K562 (cell line): Measurements from ENCODE around the gene ANO8. TPM values are rescaled to one million over a fixed set of nuclear protein-coding genes. Genes with fewer than 3 reads are reported as not detected.

Experiments
- BRD9 ChIP-seq: fragments of 450-650 bp; IDR thresholded peaks from 2 replicates; pipeline ENCODE4 v1.6.1; 2018; ENCODE audit warnings: low read depth; ENCODE audit not compliant: partially characterized antibody
- ELF1 ChIP-seq: fragments of 200-800 bp; sonication (Bioruptor generic); IDR thresholded peaks from 2 replicates; pipeline ENCODE4 v1.6.1; 2016; ENCODE audit warnings: missing genetic modification characterization, missing compliant biosample characterization
- HDAC2 ChIP-seq: fragments of 450-650 bp; IDR thresholded peaks from 2 replicates; pipeline ENCODE4 v1.6.1; 2016; ENCODE audit warnings: mild to moderate bottlenecking
- HDGF ChIP-seq: fragments of 450-650 bp; IDR thresholded peaks from 2 replicates; pipeline ENCODE4 v1.6.1; 2016
- HLTF ChIP-seq: fragments of 450-650 bp; IDR thresholded peaks from 2 replicates; pipeline ENCODE4 v1.6.1; 2016
- HNRNPH1 ChIP-seq: fragments of 200-400 bp; formaldehyde crosslinking; optimal IDR thresholded peaks from 2 replicates; pipeline ENCODE3; 2017; ENCODE audit warnings: low read depth, mild to moderate bottlenecking, low read length, moderate library complexity
- JUN ChIP-seq, 2 experiments: sonication (generic) in 1 of 2; formaldehyde crosslinking in 1 of 2; IDR thresholded peaks; 2 replicates each; pipeline versions ENCODE4 v1.6.1 to v1.8.0; 2012 to 2022; ENCODE audit warnings: borderline replicate concordance in 2 of 2, mild to moderate bottlenecking in 2 of 2, improper control_type of control experiment in 1 of 2, low read depth in 1 of 2, low read length in 1 of 2, missing genetic modification reagents in 1 of 2
- MAFG ChIP-seq: fragments of 450-650 bp; conservative IDR thresholded peaks from 2 replicates; pipeline ENCODE4 v1.6.1; 2016; ENCODE audit warnings: missing genetic modification characterization, missing compliant biosample characterization
- ZBTB8A ChIP-seq: fragments of 450-650 bp; IDR thresholded peaks from 2 replicates; pipeline ENCODE4 v1.6.1; 2018; ENCODE audit warnings: mild to moderate bottlenecking, moderate library complexity; ENCODE audit not compliant: partially characterized antibody
- ZNF184 ChIP-seq: sonication (generic); formaldehyde crosslinking; IDR thresholded peaks from 2 replicates; pipeline ENCODE4 v1.5.0; 2020; ENCODE audit warnings: missing genetic modification reagents
- ZNF212 ChIP-seq: fragments of 450-650 bp; formaldehyde crosslinking; IDR thresholded peaks from 2 replicates; pipeline ENCODE4 v1.4.0; 2020; ENCODE audit warnings: mild to moderate bottlenecking
- ZNF232 ChIP-seq: sonication (generic); formaldehyde crosslinking; IDR thresholded peaks from 2 replicates; pipeline ENCODE4 v1.8.0; 2022; ENCODE audit warnings: mild to moderate bottlenecking, missing genetic modification reagents
- ZNF3 ChIP-seq: fragments of 250-450 bp; sonication (Bioruptor Pico); IDR thresholded peaks from 2 replicates; pipeline ENCODE4 v1.5.0; 2021; ENCODE audit warnings: mild to moderate bottlenecking, moderate library complexity
- ZNF830 ChIP-seq: fragments of 250-450 bp; sonication (Bioruptor Pico); IDR thresholded peaks from 2 replicates; pipeline ENCODE4 v1.5.0; 2021; ENCODE audit warnings: mild to moderate bottlenecking
- polyA plus RNA-seq, 8 experiments: library from polyadenylated mRNA; depleted of rRNA in 4 of 8; stranded (reverse) in 5 of 8; unstranded in 3 of 8; fragments of >200 nt; fragmentation: Nextera tagmentation in 2 of 8; fragmentation: Illumina TruSeq in 1 of 8; extraction: Ambion mirVana in 2 of 8; extraction: Trizol in 1 of 8; gene quantifications; 2 replicates each; pipeline versions ENCODE4 v1.2.1 to v1.2.3, GENCODE V29; 2011 to 2014; ENCODE audit warnings: inconsistent platforms in 1 of 8, missing spikeins in 1 of 8
- total RNA-seq, 7 experiments: library from RNA; depleted of rRNA in 6 of 7; stranded (reverse); fragments of >200 nt in 6 of 7; fragmentation: Illumina TruSeq in 2 of 7; extraction: Trizol in 2 of 7; gene quantifications; 2 replicates each; pipeline versions ENCODE4 v1.2.1 to v1.2.3, GENCODE V29; 2011 to 2021; ENCODE audit warnings: low replicate concordance in 1 of 7
- TF ChIP-seq, protein P1 (sequence below): IDR thresholded peaks from 2 replicates; pipeline ENCODE4 v1.6.1; 2012; ENCODE audit warnings: low read depth, low read length, improper control_type of control experiment, borderline replicate concordance
- TF ChIP-seq, protein P2 (sequence below), 2 experiments: fragments of 250-450 bp in 1 of 2; fragments of 450-650 bp in 1 of 2; sonication (Bioruptor Pico) in 1 of 2; IDR thresholded peaks; 2 replicates each; pipeline versions ENCODE4 v1.6.1 to v1.8.0; 2016 to 2021; ENCODE audit warnings: mild to moderate bottlenecking in 2 of 2, moderate library complexity in 2 of 2, missing compliant biosample characterization in 1 of 2, missing genetic modification characterization in 1 of 2
- TF ChIP-seq, protein P3 (sequence below): fragments of 450-650 bp; IDR thresholded peaks from 2 replicates; pipeline ENCODE4 v1.6.1; 2016; ENCODE audit warnings: antibody characterized with exemption
- TF ChIP-seq, protein P4 (sequence below): fragments of 150-350 bp; conservative IDR thresholded peaks from 2 replicates; pipeline ENCODE4 v1.6.1; 2014; ENCODE audit warnings: low read length
- TF ChIP-seq, protein P5 (sequence below): fragments of 250-450 bp; sonication (Bioruptor Pico); IDR thresholded peaks from 2 replicates; pipeline ENCODE4 v1.9.0; 2021; ENCODE audit warnings: mild to moderate bottlenecking
- TF ChIP-seq, protein P6 (sequence below): sonication (generic); formaldehyde crosslinking; IDR thresholded peaks from 2 replicates; pipeline ENCODE4 v1.8.0; 2022; ENCODE audit warnings: mild to moderate bottlenecking, missing genetic modification reagents

ANO8 gene
- total and polyA plus RNA-seq, 9 of the 15 experiments (the other 6 are each of a cell fraction or from before 2014, with no cell fraction given), result 0.07 to 7.6 (median 2.3) TPM; not detected in 1

DNA sequence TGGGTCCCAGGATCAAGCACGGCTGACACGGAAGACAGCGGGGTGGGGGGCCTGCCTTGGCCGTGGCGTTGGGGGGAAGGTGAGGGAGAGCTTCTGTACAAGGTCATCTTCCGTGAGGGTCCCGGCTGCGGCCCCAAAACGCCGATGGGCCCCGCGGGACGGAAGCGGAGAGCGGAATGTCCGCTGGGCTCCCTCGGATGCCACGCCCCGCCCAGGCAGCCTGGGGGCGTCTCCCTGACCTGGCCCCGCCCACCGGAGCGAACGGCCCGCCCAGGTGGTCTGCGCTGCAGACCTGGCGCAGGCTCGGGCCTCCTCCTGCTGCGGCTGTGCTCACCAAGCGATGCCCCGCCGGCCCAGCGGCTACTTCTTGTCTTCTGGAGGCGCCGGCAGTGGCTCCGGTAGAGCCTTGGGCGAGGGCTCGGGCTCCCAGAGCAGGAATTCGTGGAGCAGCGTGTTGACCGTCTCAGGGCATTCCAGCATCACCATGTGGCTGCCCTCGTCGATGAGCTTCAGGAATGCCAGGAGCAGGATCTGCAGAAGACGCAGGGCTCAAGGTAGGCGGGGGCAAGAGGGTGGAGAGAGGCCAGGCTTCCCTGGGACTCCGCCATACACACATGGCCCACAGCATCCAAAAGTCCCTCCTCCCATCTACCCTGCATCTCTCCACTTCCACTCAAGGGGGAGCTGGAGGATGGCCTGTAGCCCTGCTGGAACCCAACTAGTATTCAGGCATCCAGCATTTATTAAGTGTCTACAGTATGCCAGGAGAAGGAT lies 42.2 kb downstream of the ANO8 start (continued):
- TF ChIP-seq, protein P1, sequence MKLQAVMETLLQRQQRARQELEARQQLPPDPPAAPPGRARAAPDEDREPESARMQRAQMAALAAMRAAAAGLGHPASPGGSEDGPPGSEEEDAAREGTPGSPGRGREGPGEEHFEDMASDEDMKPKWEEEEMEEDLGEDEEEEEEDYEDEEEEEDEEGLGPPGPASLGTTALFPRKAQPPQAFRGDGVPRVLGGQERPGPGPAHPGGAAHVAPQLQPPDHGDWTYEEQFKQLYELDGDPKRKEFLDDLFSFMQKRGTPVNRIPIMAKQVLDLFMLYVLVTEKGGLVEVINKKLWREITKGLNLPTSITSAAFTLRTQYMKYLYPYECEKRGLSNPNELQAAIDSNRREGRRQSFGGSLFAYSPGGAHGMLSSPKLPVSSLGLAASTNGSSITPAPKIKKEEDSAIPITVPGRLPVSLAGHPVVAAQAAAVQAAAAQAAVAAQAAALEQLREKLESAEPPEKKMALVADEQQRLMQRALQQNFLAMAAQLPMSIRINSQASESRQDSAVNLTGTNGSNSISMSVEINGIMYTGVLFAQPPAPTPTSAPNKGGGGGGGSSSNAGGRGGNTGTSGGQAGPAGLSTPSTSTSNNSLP, result 0 out of 2 replicates have a peak, but pooled peaks have one; percentile 35
- no peak for TF ChIP-seq ZBTB8A
- TF ChIP-seq HLTF, result no peak
- no peak for TF ChIP-seq ZNF3 (CRISPR knock-in tag)
- TF ChIP-seq HDGF, result peak; percentile 71; the same call in 1 of the 2 replicates
- TF ChIP-seq, protein P2, sequence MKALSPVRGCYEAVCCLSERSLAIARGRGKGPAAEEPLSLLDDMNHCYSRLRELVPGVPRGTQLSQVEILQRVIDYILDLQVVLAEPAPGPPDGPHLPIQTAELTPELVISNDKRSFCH (CRISPR knock-in tag; IDR thresholded peaks at IDR 0.05), result no peak
- TF ChIP-seq, protein P2 (tag; IDR thresholded peaks at IDR 0.05), result no peak
- TF ChIP-seq, protein P3, sequence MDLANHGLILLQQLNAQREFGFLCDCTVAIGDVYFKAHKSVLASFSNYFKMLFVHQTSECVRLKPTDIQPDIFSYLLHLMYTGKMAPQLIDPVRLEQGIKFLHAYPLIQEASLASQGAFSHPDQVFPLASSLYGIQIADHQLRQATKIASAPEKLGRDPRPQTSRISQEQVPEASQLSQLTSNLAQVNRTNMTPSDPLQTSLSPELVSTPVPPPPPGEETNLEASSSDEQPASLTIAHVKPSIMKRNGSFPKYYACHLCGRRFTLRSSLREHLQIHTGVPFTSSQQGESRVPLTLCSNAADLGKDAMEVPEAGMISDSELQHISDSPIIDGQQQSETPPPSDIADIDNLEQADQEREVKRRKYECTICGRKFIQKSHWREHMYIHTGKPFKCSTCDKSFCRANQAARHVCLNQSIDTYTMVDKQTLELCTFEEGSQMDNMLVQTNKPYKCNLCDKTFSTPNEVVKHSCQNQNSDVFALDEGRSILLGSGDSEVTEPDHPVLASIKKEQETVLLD, result no peak
- TF ChIP-seq ZNF232 (CRISPR knock-in tag), result no peak
- TF ChIP-seq HNRNPH1, result no peak
- no peak for TF ChIP-seq MAFG (tag)
- no peak for TF ChIP-seq ELF1 (tag)
- peak; percentile 90 for TF ChIP-seq BRD9
- peak; percentile 23; the same call in 1 of the 2 replicates for TF ChIP-seq JUN (IDR thresholded peaks at IDR 0.05; ENCODE audit: borderline replicate concordance, low read depth, low read length)
- no peak for TF ChIP-seq JUN (CRISPR knock-in tag; IDR thresholded peaks at IDR 0.05; ENCODE audit: borderline replicate concordance)
- TF ChIP-seq ZNF184, result no peak
- TF ChIP-seq HDAC2, result peak; percentile 74; the same call in 1 of the 2 replicates
- TF ChIP-seq ZNF830 (CRISPR knock-in tag), result no peak
- TF ChIP-seq, protein P4, sequence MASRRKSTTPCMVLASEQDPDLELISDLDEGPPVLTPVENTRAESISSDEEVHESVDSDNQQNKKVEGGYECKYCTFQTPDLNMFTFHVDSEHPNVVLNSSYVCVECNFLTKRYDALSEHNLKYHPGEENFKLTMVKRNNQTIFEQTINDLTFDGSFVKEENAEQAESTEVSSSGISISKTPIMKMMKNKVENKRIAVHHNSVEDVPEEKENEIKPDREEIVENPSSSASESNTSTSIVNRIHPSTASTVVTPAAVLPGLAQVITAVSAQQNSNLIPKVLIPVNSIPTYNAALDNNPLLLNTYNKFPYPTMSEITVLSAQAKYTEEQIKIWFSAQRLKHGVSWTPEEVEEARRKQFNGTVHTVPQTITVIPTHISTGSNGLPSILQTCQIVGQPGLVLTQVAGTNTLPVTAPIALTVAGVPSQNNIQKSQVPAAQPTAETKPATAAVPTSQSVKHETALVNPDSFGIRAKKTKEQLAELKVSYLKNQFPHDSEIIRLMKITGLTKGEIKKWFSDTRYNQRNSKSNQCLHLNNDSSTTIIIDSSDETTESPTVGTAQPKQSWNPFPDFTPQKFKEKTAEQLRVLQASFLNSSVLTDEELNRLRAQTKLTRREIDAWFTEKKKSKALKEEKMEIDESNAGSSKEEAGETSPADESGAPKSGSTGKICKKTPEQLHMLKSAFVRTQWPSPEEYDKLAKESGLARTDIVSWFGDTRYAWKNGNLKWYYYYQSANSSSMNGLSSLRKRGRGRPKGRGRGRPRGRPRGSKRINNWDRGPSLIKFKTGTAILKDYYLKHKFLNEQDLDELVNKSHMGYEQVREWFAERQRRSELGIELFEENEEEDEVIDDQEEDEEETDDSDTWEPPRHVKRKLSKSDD, result 0 out of 2 replicates have a peak, but pooled peaks have one; percentile 27
- TF ChIP-seq, protein P5, sequence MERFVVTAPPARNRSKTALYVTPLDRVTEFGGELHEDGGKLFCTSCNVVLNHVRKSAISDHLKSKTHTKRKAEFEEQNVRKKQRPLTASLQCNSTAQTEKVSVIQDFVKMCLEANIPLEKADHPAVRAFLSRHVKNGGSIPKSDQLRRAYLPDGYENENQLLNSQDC, result no peak
- no peak for TF ChIP-seq ZNF212 (CRISPR knock-in tag)
- TF ChIP-seq, protein P6, sequence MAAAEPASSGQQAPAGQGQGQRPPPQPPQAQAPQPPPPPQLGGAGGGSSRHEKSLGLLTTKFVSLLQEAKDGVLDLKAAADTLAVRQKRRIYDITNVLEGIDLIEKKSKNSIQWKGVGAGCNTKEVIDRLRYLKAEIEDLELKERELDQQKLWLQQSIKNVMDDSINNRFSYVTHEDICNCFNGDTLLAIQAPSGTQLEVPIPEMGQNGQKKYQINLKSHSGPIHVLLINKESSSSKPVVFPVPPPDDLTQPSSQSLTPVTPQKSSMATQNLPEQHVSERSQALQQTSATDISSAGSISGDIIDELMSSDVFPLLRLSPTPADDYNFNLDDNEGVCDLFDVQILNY, result no peak; the same call in 1 of the 2 replicates
